HuH-7.5 (cell line): Measurements from ENCODE around the gene CBLB.
"Not testable (repeated sequence)": the region's sequence is repeated elsewhere in the genome, so short reads cannot be mapped to it uniquely, and the experiment has no call there.

ENCODE experiments used
- DNase-seq: peaks from one replicate; pipeline ENCODE4 v3.0.0; 2011; ENCODE audit warnings: low spot score

Gene CBLB

DNA sequence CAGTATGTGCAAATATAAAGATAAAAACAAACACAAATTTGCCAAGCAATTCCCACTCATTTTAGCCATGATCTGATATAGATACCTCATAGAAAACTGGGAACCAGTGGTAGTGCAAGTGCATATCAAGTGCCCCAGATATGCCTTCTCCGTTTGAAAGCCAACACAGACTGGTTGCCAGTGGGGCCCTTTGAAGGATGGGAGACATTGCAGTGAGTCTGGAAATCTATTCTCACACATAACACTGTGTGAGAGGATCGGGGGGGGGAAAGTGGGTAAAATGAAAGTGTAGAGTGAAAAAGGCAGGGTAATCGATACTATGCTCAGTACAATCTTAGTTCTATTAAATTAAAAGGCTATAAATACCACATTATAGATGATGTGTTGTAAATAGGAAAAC, 83.0 kb downstream of the CBLB start:
- DNase-seq = no peak

DNA sequence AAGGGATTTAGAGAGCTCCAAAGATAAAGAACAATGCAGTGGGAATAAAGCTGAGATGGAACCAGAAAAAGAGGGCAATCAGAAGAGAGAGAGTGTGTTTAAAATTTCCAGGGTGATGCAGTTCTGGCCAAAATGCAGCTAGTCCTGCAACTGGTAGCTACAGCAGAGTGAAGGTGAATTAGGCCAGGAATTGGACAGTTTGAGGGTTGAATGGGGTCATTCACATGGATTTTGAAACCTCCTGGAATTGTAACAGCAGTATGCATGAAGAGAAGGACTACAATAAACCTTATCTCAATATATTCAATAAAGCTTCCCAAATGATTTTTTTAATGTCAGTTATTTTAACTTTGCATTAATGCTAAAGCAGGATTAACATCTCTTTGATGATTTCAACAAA, 85.2 kb downstream of the CBLB start:
- no peak for DNase-seq

DNA sequence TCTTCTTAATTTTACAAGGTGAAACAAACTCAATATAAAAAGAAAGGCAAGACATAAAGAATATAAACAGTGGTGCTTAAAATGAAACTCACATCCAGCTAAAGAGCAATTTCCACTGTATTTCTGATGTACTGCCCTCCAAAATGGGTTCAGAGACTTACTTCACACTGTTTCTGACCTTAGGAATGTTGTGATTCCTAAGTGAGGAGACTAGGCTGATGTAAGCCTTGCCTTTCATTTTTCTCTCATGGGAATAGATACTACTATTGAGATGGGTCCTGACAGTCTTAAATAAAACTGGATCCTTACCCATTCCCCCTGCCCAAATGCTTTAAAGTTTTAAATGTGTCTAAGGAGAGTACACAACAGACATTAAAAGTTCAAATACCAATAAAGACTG, 86.9 kb downstream of the CBLB start:
- DNase-seq = no peak

DNA sequence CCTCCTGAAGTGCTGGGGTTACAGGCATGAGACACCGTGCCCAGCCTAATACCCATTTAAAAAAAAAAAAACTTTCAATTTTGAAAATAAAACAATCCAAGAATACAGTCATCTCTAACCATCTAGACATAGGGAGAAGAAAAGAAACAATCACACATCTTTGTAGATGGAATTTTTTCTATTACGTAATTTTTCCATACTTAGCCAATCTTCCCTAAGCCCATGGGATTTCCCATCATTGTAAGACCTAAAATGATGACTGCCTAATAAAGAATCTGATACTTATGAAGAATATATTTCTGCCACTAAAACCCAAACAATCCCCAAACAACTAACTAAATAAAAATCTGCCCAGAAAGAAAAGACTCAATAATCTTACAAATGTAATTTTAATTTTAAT, 88.7 kb downstream of the CBLB start:
- DNase-seq = no peak

DNA sequence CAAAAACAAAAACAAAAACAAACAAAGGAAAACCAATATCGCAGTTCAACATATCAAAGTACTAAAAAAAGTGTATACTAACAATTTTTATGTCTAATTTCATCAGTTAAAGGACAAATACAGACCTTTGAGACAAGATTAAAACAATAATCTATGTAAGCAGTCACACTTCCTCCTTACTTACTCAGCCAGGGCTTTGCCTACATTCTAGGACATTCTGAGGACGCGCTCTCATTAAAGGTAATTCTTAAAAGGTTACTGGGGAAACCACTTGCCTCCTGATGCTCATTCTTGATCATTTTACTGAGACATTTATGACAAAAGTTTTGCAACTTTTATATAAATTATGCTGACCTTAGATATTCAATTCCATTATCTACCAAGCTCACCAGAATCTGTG, 93.4 kb downstream of the CBLB start:
- no peak for DNase-seq

DNA sequence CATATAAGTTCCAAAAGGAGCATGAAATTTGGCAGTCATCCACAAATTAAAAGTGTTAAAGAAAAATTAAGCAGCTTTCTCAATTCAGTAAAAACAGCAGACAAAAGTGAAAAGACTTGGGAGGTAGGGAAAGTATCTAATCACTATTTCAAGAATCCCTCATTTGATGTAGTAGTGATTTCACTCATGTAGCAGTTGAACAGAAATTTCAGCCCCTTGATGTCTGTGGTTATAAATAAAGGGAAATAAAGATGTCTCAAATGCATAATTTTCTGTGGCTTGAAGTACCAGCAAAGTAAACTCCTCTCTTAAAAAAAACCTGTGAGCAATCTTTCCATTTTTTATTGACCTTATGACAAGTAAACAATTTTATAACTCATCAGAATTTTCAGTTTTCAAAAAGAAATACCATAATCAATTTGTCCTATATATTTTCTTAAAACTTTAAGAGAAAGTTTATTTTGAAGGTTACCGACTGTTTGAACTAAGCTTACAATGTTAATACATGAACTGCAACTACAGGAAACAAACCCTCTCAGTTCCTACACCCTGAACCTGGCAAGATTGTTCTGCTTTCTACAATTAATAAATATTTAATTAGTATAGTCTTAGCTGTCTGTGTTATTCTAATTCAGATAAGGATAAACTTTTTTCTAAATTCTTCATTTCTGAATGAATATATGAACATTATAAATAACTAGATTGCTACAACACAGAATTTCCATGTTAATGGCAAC, 94.2 kb downstream of the CBLB start:
- DNase-seq = no peak

DNA sequence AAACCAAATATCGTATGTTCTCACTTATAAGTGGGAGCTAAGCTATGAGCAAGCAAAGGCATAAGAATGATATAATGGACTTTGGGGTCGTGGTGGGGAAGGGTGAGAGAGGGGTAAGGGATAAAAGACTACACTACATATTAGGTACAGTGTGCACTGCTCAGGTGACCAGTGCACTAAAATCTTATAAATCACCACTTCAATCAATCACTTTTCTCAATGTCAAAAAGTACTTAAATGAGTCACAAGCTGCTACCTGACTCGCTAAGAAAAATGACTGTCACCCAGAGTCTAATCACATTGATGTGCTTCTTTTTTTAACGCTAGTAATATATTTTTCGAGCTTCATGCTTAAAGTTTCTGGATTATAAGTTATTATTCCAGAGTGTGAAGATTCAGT, 95.5 kb downstream of the CBLB start:
- DNase-seq = no peak

DNA sequence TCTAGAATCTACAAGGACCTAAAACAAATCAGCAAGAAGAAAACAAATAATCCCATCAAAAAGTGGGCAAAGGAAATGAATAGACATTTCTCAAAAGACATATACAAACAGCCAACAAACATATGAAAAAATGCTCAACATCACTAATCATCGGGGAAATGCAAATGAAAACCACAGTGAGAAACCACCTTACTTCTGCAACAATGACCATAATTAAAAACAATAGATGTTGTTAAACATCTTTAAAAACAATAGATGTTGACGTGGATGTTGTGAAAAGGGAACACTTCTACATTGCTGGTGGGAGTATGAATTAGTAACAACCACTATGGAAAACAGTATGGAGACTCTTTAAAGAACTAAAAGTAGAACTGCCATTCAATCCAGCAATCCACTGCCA, 96.2 kb downstream of the CBLB start:
- DNase-seq = no peak

DNA sequence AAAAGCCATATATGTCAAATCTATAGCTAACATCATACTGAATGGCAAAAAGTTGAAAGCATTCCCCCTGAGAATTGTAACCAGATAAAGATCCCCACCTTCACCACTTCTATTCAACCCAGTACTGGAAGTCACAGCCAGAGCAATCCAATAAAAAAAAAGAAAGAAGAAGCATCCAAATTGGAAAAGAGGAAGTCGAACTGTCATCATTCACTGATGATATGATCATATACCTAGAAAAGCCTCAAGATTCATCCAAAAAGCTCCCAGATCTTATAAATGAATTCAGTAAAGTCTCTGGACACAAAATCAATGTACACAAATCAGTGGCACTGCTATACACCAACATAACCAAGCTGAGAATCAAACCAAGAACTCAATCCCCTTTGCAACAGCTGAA, 97.4 kb downstream of the CBLB start:
- DNase-seq = no peak

DNA sequence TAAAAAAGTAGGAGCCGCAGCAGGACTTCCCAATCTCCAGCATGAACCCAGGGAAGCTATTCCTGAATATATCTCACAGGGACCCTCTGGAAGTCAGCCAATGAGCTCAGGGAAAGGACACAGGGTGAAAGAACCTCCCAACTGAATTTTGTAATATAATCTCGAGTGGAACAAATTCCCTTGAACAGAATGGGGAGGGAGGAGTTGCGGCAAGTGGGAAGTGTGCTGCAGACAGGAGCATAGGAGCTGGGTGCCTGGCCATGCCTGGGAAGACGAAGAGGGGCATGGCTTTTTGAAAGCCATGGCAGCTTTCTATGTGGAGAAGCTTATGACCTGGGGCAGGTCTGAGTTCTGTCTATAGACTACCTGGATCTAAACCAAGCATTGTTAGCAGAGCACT, 98.4 kb downstream of the CBLB start:
- DNase-seq = no peak

DNA sequence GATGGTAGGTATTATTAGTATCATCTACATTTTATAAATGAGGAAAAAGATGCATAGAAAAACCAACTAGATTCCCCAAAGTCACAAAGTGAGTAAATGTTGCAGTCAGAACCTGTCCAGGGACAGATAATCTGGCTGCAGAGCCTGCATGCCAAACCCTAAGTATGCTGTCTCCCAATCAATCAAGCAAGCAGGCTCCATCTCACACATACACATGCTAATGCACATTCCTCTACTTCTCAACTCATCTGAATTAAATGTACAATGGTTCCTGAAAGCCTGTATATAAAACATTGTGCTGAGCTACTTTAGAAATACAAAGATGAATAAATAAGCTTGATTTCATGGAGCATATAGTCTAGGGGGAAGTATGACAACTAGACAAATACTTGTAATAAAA, 101.0 kb downstream of the CBLB start:
- DNase-seq = no peak

DNA sequence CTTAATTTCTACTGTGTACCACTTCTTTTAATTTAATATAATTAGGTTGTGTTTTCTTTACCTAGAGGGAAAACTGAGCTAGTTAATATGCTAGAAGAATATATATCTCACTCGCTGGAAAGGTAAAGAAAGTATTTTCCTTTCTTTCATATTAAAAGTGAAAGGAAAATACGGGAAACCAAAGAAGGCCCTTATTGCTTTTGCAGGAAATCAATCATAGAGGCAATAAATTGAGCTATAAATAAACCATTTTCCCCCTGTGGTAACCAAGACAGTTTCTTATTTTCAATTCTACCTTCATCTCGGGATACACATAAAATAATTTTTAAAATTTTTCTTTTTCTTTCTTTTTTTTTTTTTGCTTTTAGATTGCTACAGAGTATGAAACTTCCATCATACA, 101.6 kb downstream of the CBLB start:
- no peak for DNase-seq

DNA sequence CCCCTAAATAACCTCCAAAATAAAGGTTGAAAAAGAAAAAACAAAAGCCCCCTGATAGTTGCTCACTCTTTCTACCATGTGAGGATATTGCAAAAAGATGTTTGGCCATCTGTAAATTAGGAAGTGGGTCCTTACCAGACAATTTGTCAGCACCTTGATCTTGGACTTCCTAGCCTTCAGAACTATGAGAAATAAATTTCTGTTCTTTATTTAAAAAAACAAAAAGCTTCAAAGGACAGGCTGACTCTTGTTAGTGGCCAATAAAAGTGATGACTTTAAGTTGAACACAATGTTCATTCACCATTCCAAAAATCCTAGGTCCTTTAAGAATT, 103.5 kb downstream of the CBLB start:
- no peak for DNase-seq

DNA sequence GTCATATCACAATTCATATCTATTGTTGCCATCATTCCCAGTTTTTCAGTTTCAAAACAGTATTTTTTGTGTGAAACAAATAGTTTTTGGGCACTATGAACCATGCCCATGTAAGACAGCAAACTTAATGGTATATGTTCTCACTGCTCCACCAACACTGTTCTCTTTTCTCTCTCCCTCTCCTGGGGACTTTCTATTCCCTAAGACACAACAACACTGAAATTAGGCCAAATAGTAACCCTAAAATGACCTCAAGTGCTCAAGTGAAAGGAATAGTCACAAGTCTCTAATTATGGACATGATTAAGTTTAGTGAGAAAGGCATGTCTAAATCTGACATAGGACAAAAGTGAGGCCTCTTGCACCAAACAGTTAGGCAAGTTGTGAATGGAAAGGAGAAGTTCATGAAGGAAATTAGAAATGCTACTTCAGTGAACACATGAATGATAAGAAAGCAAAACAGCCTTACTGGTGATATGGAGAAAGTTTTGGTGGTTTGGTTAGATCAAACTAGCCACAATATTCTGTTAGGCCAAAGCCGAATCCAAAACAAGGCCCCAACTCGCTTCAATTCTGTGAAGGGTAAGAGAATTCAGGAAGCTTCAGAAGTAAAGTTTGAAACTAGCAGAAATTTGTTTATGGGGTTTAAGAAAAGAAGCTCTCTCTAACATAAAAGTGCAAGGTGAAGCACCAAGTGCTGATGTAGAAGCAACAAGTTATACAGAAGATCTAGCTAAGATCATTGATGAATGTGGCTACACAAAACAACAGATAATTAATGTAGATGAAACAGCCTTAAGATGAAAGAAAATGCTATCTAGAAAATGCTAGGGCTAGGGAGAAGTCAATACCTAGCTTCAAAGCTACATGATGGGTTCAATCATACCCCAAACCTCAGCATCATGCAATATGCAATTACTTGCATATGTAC, 104.2 kb downstream of the CBLB start:
- DNase-seq = no peak

DNA sequence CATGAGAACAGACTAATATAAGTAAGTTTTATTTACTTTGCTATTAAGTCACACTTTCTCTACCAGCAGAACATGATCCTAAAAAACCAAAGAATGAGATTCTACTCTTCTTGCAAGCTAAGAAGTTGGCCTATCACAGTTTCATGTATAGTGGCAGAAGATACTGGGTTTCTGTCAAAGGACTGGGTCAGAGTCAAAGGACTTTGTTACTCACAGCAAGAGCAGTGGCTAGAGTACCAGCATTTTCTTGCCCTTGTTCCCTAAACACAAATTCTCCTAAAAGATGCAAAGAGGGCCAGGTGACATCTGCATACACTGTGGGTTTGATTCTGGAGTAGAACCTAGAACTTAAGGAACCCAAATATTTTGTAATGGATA, 105.2 kb downstream of the CBLB start:
- no peak for DNase-seq

DNA sequence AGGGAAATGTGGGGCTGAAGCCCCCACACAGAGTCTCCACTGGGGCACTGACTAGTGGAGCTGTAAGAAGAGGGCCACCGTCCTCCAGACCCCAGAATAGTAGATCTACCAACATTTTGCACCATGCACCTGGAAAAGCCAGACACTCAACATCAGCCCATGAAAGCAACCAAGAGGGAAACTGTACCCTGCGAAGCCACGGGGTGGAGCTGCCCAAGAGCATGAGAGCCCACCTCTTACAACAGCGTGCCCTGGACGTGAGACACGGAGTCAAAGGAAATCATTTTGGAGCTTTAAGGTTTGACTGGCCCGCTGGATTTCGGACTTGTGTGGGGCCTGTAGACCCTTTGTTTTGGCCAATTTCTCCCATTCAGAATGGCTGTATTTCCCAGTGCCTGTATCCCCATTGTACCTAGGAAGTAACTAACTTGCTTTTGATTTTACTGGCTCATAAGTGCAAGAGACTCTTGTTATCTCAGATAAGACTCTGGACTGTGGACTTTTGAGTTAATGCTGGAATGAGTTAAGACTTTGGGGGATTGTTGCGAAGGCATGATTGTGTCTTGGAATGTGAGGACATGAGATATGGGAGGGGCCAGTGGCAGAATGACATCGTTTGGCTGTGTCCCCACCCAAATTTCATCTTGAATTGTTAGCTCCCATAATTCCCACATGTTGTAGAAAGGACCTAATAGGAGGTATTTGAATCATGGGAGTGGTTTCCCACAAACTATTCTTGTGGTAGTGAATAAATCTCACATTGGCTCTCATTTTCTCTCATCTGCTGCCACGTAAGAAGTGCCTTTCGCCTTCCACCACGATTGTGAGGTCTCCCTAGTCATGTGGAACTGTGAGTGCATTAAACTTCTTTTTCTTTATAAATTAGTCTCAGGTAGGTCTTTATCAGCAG, 105.8 kb downstream of the CBLB start:
- no peak for DNase-seq

DNA sequence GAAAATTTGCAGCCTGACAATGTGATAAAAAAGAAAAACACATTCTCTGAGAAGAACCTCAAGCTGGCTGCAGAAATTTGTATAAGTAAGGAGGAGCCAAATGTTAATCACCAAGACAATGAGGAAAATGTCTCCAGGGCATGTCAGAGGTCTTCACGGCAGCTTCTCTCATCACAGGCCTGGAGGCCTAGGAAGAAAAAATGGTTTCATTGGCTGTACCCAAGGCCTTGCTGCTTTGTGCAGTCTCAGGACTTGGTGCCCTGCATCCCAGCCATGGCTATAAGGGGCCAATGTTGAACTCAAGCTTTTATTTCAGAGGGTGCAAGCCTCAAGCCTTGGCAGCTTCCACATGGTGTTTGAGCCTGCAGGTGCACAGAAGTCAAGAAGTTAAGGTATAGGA, 106.6 kb downstream of the CBLB start:
- DNase-seq = not testable (repeated sequence)

DNA sequence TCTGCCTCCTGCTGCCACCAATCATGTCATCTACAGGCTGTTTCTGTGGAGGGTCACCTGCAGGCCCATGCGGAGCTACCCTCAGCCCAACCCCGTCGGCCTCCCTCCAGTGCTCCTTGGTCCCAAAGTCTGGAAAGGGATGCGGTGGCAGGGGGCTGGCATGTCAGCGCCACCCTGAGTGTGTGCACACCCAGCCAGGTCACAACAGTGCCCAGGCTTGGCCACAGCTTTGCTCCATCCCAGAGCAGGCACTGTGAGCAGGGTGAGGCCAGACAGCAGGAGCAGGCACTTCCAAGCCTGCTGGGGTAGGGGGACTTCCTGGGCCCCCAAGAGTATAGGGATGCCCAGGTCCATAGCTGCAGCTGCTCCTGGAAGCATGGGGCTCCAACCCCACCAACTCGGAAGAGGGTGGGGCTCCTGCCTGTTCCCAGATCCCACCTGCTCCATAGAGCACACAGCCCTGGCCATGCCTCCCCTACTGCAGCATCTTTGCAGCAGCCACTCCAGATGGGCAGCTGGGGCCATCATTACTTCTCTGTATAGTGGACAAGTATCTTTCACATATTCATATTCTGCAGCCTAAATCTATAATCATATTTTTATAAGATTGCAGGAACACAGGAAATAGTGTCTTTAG, 109.3 kb downstream of the CBLB start:
- no peak for DNase-seq

DNA sequence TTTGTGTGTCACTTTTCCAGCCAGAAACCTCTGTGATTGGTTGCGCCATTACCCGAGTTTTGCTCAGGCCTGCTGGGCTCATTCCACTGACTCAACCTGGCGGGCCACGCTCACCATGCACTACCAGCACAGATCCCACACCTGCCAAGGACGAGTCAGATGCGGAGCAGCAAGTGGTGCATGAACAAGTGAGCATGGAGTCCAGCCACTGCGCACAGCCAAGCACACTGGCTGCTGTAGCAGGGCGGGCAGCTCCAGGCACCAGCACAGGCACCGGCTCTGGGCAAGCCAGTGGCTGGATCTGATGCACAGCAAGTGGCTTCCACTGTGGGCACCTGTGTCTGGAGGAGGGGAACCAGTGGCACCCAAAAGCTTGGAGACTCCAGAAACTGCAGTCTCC, 110.4 kb downstream of the CBLB start:
- DNase-seq = no peak

DNA sequence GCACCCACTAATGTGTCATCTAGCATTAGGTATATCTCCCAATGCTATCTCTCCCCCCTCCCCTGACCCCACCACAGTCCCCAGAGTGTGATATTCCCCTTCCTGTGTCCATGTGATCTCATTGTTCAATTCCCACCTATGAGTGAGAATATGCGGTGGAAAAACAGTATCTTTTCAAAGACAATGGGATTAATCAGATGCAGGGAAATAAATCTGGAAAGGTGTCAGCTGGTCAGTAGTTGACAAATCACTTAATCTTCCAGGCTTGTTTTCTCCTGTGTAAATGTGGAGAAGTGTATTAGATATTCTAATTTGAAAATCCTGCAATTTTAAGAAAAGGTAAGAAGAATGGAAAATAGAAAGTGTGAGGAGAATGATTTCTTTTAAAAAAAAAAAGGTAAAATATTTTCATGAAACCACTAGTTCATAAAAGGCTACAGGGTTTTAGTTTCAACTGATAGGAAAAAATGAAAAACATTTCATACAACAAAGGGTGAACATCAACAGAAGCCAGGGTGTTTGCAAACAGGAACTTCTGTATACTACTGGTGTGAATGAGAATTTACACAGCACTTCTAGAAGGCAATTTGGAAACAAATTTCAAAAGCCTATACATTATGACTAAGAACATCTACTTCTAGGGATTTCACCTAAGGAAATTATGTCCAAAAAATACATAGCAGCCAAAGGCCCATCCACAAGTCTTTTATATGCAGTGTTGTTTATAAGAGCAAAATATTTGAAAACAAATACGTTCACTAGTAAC, 113.5 kb downstream of the CBLB start:
- no peak for DNase-seq

DNA sequence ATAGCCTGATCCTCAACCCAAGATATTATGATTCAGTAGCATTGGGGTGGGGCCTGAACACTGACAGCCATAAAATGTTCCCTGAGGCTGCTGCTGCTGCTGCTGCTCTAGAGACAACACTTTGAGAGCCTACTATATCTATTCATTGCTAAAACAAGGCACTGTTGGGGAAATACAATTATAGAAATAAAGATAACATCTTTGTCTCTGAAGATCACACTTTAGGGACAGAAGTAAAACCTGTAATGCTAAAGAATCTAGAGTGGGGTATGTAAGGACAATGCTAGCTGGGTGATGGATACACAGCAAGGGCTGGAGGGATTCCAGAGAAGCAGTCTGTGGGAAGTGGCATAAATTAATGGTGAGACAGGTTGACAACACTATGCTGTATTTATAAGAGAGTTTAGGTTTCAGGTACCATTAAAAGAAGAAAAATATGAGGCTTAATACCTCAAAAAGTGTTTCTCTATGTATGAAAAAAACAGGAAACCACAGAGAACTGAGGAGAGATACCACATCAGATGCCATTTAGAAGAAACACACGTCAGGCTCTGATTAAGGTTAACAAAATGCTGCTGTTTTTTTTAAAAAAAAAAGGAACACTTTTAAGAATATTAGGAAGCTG, 115.9 kb downstream of the CBLB start:
- DNase-seq = no peak
